ENCODE data around the gene TAL2. TPM values are rescaled to one million over a fixed set of nuclear protein-coding genes. Genes with fewer than 3 reads are reported as not detected.

TAL2 gene
- total RNA-seq, 1 experiment from 2014 or later, result not detected

GRCh38 chr9:105690742-105691141 lies 28.5 kb downstream of the TAL2 start:
- ATAC-seq (no peak), DNase-seq (ENCODE audit: low read depth, low spot score) (no peak)
- ChIA-PET CTCF (no interaction called here), POLR2A (no interaction called here)
- H3K4me1 ChIP-seq (ENCODE audit: control insufficient read depth, insufficient read depth, low read length), result peaks cover 3% of the 10 kb centered on the region; the same call in 1 of the 2 replicates
- H3K27me3 ChIP-seq (ENCODE audit: control insufficient read depth, insufficient read depth, low read length), result 0 out of 2 replicates have a peak, but pooled peaks cover 4% of the 10 kb centered on the region
- TF ChIP-seq POLR2AphosphoS5 (IDR thresholded peaks at IDR 0.05; ENCODE audit: low read depth, low read length) (no peak), CTCF (IDR thresholded peaks at IDR 0.05) (peak; percentile 44; the same call in 1 of the 2 replicates)
- no peaks in the 10 kb centered on the region for H3K36me3 ChIP-seq (ENCODE audit: control insufficient read depth, insufficient read depth, low read length)
- in situ Hi-C loops (cut with HindIII; ENCODE audit: low pct_unique_long_range_greater_than_20kb, low sequenced_read_pairs), result no loop called here
- no TSS peak for BruUV-seq (replicated peaks)
- intact Hi-C loops (cut with micrococcal nuclease; ENCODE audit: unreplicated experiment), result no loop called here
- no peak overlapping the region for H3K4me3 ChIP-seq (ENCODE audit: low read depth in 2 of 2, low read length in 2 of 2)
- H3K9me3 ChIP-seq (ENCODE audit: control insufficient read depth, insufficient read depth, low read depth, low read length), result no peaks in the 10 kb centered on the region
- H3K27ac ChIP-seq (ENCODE audit: low read length), result no peak overlapping the region

- DNase-seq (ENCODE audit: low read depth, low spot score), result no peak
- Histone ChIP-seq H3K27me3 (ENCODE audit: control insufficient read depth, insufficient read depth, low read length) (0 out of 2 replicates have a peak, but pooled peaks cover 4% of the 10 kb centered on the region), H3K9me3 (ENCODE audit: control insufficient read depth, insufficient read depth, low read depth, low read length) (no peaks in the 10 kb centered on the region), H3K4me1 (ENCODE audit: control insufficient read depth, insufficient read depth, low read length) (peaks cover 17% of the 10 kb centered on the region), H3K4me3 (ENCODE audit: low read depth in 2 of 2, low read length in 2 of 2) (peak overlapping the region; percentile 70 to 85), H3K36me3 (ENCODE audit: control insufficient read depth, insufficient read depth, low read length) (no peaks in the 10 kb centered on the region), H3K27ac (ENCODE audit: low read length) (peak overlapping the region; percentile 39; the same call in 1 of the 2 replicates)
- CTCF ChIA-PET, result interaction anchor here (0.6 kb wide), 1 partner anchor 74 kb away, joined by 3 read pairs; no protein-coding TSS in a partner anchor
- in situ Hi-C loops (cut with HindIII; ENCODE audit: low pct_unique_long_range_greater_than_20kb, low sequenced_read_pairs), result no loop called here
- POLR2A ChIA-PET, result no interaction called here
- no peak for TF ChIP-seq SIN3A (IDR thresholded peaks at IDR 0.05; ENCODE audit: borderline replicate concordance, insufficient read depth, low read depth, low read length)
- TF ChIP-seq CTCF (IDR thresholded peaks at IDR 0.05), result no peak
- no peak for TF ChIP-seq POLR2AphosphoS5 (IDR thresholded peaks at IDR 0.05; ENCODE audit: low read depth, low read length)
- no peak for TF ChIP-seq TCF7L2 (IDR thresholded peaks at IDR 0.05; ENCODE audit: low read depth, low read length)
- TF ChIP-seq REST (IDR thresholded peaks at IDR 0.05; ENCODE audit: insufficient read depth in 1 of 2, low read depth in 2 of 2, low read length in 1 of 2), result no peak
- intact Hi-C loops (cut with micrococcal nuclease; ENCODE audit: unreplicated experiment), result loop anchor here (1.0 kb wide), 1 partner anchor 84 kb away; no protein-coding TSS in a partner anchor
- no TSS peak for BruUV-seq (replicated peaks)
- ATAC-seq, result no peak; the same call in 1 of the 2 replicates
These were observed 31.4 kb downstream of the TAL2 start for GRCh38 chr9:105693435-105694189.

All from Panc1 (cell line).